DLD1 (cell line): ENCODE measurements around the gene POTEF.
"Not testable (repeated sequence)": the region's sequence is repeated elsewhere in the genome, so short reads cannot be mapped to it uniquely, and the experiment has no call there.

Source experiments
- in situ Hi-C: cut with HindIII; loops from 2 replicates; pipeline ENCODE4 v1.10.0; 2017; ENCODE audit warnings: low sequenced_read_pairs

The POTEF gene

GRCh38 chr2:130129120-130129829 lies at the start of gene POTEF:
POTEF (minus strand) TSS chr2:130129222; CDS start chr2:130120515, 8,707 bp downstream.
- in situ Hi-C loops = not testable (repeated sequence)

GRCh38 chr2:130174866-130175265 lies 45.8 kb upstream of the POTEF start:
- in situ Hi-C loops = not testable (repeated sequence)

- in situ Hi-C loops = no loop called here
Measured at GRCh38 chr2:130169896-130170295, 40.9 kb upstream of the POTEF start.

GRCh38 chr2:130169163-130169562 lies 40.1 kb upstream of the POTEF start:
- in situ Hi-C loops = not testable (repeated sequence)

- in situ Hi-C loops = not testable (repeated sequence)
Measured at GRCh38 chr2:130166611-130167010, 37.6 kb upstream of the POTEF start.

GRCh38 chr2:130165293-130166016 lies 36.4 kb upstream of the POTEF start:
- in situ Hi-C loops = no loop called here

- in situ Hi-C loops = no loop called here
Measured at GRCh38 chr2:130162968-130163367, 33.9 kb upstream of the POTEF start.

GRCh38 chr2:130162486-130162885 lies 33.5 kb upstream of the POTEF start:
- in situ Hi-C loops = not testable (repeated sequence)

- in situ Hi-C loops = not testable (repeated sequence)
Measured at GRCh38 chr2:130160838-130161705, 32.0 kb upstream of the POTEF start.

GRCh38 chr2:130160131-130160530 lies 31.1 kb upstream of the POTEF start:
- in situ Hi-C loops = no loop called here

GRCh38 chr2:130159376-130159775 lies 30.4 kb upstream of the POTEF start:
- in situ Hi-C loops = not testable (repeated sequence)

- in situ Hi-C loops = no loop called here
Measured at GRCh38 chr2:130158631-130159030, 29.6 kb upstream of the POTEF start.

GRCh38 chr2:130157825-130158514 lies 28.9 kb upstream of the POTEF start:
- in situ Hi-C loops = not testable (repeated sequence)

- in situ Hi-C loops = not testable (repeated sequence)
Measured at GRCh38 chr2:130157354-130157753, 28.3 kb upstream of the POTEF start.

- in situ Hi-C loops = no loop called here
Measured at GRCh38 chr2:130156624-130157004, 27.6 kb upstream of the POTEF start.

- in situ Hi-C loops = not testable (repeated sequence)
Measured at GRCh38 chr2:130155956-130156623, 27.1 kb upstream of the POTEF start.

GRCh38 chr2:130154773-130155765 lies 26.0 kb upstream of the POTEF start:
- in situ Hi-C loops = no loop called here

- in situ Hi-C loops = not testable (repeated sequence)
Measured at GRCh38 chr2:130154423-130154770, 25.4 kb upstream of the POTEF start.
